Measurements from ENCODE around the gene MED16. TPM values are rescaled to one million over a fixed set of nuclear protein-coding genes. Genes with fewer than 3 reads are reported as not detected.

MED16 gene
- total RNA-seq, 1 donor from 2014 or later = 27.0 TPM

DNA sequence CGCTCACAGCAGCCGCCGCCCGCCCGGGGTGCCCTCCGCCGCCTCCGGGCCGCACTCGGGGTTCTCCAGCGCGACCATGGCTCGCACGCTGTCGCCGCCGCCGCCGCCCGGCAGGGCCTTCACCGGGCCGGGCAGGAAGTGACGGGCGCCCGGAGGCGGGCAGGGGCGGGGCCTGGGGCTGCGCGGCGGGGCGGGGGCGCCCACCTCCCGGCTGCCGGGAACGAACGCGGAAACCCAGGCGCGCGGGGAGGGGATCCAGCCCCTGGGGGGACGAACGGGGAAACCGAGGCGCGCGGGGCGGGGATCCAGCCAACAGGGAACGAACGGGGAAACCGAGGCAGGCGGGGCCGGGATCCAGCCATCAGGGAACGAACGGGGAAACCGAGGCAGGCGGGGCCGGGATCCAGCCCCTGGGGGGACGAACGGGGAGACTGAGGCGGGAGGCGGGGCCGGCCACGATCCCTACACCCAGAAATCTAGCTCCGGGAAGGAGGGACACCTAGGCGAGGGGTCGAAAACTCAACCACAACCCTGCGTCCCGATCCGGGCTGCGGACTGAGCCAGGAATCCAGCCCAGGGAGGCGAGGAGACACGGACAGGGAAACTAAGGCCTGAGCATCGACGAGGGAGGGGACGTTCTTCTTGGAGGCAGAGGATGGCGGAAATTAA lies 20.2 kb upstream of the MED16 start, which contains the start of gene R3HDM4:
Gene R3HDM4 (minus strand): TSS at position 140 of the 669 bp plus-strand sequence. CDS start 62 bp downstream, at position 78.
- intact Hi-C loops (cut with DNase I) = no loop called here
- DNase-seq (ENCODE audit: low spot score) = peak; percentile 94

DNA sequence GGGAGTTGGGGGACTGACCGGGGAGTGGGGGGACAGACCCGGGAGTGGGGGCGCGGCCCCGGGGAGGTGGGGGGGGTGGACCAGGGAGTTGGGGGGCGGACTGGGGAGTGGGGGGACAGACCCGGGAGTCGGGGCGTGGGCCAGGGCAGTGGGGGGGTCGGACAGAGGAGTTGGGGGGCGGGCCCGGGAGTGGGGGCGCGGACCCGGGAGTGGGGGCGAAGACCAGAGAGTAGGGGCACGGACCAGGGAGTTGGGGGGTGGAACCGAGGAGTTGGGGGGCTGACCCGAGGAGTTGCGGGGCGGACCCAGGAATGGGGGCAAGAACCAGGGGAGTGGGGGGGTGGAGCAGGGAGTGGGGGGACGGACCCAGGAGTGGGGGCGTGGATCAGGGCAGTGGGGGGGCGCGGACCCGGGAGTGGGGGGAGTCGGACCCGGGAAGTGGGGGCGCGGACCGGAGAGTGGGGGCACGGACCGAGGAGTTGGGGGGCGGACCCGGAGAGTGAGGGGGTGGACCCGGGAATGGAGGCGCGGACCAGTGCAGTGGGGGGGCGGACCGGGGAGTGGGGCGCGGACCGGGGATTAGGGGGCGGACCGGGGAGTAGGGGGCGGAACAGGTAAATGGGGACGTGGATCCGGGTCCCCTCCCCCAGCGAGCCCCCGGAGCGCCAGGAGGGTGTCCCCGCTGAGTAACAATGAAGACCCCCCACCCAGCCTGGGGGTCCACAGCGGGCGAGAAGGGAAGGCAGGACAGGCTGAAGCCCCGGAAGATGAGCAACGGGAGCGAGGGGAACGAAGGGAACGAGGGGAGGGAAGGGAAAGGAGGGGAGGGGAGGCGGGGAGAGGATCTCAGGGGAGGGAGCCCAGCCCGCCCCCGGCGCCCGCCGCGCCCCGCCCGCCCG lies 19.4 kb upstream of the MED16 start:
- no peak for DNase-seq (ENCODE audit: low spot score)
- intact Hi-C loops (cut with DNase I) = no loop called here

DNA sequence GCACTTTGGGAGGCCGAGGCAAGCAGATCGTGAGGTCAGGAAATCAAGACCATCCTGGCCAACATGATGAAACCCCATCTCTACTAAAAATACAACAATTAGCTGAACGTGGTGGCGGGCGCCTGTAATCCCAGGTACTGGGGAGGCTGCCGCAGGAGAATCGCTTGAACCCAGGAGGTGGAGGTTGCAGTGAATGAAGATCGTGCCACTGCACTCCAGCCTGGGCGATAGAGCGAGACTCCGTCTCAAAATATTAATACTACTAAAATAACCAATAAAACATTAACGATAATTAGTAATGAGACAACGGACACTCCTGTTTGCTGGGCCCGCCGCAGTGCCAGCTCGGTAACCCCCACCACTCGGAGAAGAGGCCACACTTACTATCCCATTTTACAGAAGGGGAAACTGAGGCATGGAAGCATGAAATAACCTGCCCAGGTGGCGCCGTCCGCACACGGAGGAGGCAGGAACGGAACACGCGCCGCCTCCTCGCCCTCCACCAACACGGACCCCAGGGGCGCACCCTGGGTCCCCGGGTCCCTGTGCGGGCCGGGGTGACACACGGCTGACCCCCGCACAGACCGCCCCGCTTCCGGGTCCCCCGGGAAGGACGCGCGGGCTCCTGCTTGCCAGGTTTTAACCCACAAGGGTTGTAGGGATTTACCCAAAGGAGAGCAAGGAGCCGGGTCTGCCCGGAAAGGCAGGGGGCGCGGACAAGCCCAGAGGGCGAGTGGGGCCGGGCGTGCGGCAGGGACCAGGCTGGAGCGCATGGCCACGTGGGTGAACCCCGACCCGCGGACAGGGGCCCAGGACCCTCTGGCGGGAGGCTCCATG lies 18.4 kb upstream of the MED16 start:
- intact Hi-C loops (cut with DNase I) = no loop called here
- DNase-seq (ENCODE audit: low spot score) = no peak

DNA sequence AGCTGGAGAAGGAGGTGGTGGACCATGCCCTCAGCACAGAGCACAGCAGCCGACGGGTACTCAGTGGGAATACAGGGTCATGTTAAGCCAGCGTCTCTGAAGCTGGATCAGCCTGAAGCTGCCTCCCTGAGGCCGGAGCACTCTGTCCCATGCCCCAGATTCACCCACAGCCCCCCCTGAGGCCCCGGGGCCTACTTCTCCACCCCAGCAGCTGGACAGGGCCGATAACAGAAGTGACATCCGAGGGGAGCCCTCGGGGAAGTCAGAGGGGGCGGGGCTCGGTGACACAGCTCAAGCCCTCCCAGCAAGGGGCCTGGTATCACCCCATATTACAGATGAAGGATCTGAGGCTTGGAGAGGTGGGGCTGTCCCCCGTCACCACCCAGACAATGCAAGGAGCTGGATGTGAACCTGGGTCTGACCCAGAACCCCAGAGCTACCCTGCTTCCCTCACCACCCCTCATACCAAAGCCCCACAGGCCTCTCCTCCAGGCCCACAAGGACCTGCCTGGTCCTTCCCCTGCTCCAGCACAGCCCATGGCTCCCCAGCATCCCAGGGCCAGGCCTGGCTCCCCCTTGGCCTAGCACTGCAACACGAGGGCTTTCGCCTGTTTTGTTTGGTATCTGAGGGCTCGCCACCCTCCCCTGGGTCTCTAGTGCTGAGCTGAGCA lies 14.3 kb upstream of the MED16 start:
- peak; percentile 84 for DNase-seq (ENCODE audit: low spot score)

DNA sequence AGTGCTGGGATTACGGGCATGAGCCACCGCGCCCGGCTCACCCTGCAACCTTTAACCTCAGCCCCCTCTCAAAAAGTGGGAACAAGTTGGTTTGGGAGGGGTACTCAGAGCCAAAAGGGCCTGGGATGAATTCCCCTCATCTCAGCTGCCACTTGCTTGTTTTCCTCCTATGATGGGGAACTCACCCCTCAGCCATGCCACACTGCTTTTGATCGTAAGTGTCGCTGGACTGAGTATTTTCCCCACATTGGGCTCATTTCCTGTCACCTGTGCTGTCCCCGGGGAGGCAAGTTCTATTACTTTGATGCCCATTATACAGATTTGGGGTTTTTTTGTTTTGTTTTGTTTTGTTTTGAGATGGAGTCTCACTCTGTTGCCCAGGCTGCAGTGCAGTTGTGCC lies 13.5 kb upstream of the MED16 start:
- DNase-seq (ENCODE audit: low spot score) = no peak
- intact Hi-C loops (cut with DNase I) = no loop called here

More for the DNA sequence above, 14.3 kb upstream of the MED16 start:
- intact Hi-C loops (cut with DNase I) = no loop called here

DNA sequence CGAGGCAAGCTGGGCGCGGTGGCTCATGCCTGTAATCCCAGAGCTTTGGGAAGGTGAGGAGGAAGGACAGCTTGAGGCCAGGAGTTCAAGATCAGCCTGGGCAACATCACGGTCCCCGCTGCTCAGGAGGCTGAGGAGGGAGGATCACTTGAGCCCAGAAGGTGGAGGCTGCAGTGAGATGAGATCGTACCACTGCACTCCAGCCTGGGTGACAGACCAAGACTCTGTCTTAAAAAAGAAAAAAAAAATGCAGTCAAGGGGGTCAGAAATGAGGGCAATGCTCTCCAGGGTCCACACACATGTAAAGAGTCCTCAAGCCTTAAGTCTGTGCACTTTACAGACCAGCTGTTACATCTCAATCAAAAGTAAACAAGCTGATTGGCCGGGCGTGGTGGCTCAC lies 11.6 kb upstream of the MED16 start:
- intact Hi-C loops (cut with DNase I) = no loop called here
- no peak for DNase-seq (ENCODE audit: low spot score)

DNA sequence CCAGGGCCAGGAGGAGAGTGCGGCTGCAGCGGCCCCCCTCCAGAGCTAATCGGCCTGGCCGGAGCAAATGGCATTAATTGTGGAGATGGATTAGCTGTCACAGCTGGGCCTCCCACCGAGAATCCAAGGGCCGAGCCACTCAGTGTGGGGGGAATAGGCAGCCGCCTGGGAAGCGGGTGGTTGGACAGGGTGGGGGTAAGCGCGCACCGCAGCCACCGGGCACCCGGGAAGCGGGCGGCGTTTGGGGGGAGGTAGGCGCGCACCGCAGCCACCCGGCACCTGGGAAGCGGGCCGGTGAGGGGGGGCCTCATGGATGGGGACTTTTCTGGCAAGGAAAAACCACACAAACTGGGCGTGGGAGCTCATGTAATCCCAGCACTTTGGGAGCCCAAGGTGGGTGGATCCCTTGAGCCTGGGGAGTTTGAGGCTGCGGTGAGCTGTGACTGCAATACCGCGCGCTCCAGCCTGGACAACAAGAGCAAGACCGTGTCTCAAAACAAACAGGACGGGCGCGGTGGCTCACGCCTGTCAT lies 10.3 kb upstream of the MED16 start:
- no peak for DNase-seq (ENCODE audit: low spot score)

DNA sequence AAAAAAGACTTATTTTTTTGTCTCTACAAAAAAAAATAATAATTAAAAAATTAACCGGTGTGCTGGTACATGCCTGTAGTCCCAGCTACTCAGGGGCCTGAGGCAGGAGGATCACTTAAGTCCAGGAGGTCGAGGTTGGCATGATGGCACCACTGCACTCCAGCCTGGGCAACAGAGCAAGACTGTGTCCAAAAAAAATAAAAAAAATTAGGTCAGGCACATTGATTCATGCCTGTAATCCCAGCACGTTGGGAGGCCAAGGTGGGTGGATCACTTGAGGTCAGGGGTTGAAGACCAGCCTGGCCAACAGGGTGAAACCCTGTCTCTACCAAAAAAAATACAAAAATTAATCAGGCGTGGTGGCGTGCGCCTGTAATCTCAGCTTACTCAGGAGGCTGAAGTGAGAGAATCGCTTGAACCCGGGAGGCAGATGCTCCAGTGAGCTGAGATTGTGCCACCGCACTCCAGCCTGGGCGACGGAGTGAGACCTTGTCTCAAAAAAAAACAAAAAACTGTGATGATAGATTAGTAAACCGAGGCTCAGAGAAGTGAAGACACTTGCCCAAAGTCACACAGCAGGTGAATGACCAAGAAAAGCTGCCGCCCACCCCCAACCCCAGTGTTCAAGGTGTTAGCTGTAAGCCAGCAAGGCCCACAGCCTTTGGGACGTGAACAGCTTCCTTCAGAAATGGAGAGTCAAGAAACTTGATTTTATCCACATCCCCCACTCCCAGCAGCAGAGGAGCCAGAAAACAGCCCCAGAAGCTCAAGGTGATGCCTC lies 9.6 kb upstream of the MED16 start:
- DNase-seq (ENCODE audit: low spot score) = no peak
- intact Hi-C loops (cut with DNase I) = no loop called here

More for the DNA sequence above, 10.3 kb upstream of the MED16 start:
- intact Hi-C loops (cut with DNase I) = no loop called here

DNA sequence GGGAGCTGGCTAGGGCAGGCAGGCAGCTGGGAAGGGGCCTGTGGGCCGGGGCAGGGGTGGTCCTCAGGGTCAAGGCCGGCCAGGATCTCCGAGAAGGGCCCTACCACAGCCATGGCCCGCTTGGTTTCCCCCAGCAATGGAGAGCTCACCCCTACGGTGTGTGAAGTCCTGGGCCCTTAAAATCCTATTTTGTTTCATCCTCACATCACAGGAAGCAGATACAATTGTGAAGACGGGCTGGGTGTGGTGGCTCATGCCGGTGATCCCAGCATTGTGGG lies 9.0 kb upstream of the MED16 start:
- no peak for DNase-seq (ENCODE audit: low spot score)
- intact Hi-C loops (cut with DNase I) = no loop called here

DNA sequence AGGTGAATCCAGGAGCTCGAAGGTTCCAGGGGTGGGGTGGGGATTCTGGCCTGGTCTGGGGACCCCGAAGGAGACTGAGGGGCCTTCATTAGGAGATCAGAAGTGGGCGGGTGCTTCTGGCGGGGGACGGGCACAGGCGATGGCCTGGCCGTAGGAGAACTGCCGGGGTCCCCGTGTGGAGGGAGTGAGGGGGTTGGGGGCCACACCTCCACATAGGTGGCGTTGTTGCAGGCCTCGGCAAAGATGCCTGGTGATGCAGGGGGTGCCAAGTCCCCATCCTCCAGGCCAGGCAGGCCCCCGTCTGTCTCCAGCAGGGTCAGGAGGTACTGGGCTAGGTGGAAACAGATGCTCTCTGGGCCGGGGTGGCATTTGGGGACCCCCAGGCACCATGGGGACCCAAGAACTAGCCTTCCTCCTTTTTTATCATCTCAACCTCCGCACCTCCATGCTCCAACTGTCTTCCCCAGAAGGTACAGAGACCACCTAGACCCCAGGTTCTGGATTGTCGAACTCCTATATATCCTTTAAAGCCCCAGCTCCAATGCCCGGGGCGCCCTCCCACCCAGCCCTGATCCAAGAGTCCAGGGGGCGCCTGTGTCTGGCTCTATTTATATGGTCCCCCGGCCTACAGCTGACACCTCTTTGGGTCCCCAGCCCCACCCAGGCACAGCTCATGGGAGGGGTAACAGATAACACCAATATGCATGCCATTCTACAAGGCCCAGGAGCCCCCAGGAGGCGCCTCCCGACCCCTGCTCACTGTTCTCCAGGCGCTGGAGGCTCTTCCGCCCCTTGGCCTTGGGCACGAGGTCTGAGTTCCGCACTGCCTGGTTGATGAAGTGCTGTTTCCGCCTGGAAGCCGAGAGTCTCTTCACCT lies 8.5 kb upstream of the MED16 start:
- intact Hi-C loops (cut with DNase I) = no loop called here
- no peak for DNase-seq (ENCODE audit: low spot score)

DNA sequence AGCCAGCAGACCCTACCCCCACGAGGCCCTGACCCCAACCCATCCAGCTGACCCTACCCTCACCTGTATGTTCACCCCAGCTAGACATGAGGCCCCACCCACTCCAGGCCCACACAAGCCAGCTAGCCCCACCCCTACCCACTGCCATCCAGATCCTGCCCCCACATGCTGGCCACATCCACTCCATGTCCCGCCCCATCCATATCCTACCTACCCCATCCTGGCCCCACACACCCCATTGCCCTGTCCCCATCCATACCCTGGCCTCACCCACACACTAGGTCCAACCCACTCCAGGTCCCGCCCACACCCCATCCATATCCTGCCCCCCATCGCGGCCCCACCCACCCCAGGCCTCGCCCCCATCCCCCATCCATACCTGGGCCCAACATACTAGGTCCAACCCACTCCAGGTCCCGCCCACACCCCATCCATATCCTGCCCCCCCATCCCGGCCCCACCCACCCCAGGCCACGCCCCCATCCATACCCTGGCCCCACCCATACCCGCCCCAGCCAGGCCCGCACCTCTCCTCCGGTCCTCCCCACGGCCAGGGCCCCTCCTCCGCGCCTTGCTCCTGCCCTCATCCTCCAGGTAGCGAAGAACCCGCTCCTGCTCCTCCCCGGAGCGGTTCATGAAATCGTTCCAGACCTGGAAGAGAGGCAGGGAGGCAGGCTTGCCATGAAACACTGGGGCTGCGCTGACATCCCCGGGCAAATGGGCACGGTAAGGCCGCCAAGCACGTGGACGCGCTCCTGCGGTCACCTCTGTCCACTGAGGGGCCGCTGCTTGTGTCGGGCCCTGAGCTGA lies 7.5 kb upstream of the MED16 start:
- intact Hi-C loops (cut with DNase I) = no loop called here
- DNase-seq (ENCODE audit: low spot score) = no peak

DNA sequence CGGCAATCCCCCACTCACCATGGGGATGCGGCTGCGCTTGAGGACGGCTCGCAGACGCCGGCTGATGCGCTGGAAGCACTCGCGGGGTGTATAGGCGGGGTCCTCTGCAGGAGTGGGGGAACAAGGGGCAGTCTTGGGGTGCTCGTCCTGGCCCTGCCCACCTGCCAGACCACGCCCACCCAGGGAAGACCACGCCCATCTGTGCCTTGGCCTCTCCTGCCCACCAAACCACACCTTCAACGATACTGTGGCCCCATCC lies 7.0 kb upstream of the MED16 start:
- DNase-seq (ENCODE audit: low spot score) = no peak
- intact Hi-C loops (cut with DNase I) = no loop called here

DNA sequence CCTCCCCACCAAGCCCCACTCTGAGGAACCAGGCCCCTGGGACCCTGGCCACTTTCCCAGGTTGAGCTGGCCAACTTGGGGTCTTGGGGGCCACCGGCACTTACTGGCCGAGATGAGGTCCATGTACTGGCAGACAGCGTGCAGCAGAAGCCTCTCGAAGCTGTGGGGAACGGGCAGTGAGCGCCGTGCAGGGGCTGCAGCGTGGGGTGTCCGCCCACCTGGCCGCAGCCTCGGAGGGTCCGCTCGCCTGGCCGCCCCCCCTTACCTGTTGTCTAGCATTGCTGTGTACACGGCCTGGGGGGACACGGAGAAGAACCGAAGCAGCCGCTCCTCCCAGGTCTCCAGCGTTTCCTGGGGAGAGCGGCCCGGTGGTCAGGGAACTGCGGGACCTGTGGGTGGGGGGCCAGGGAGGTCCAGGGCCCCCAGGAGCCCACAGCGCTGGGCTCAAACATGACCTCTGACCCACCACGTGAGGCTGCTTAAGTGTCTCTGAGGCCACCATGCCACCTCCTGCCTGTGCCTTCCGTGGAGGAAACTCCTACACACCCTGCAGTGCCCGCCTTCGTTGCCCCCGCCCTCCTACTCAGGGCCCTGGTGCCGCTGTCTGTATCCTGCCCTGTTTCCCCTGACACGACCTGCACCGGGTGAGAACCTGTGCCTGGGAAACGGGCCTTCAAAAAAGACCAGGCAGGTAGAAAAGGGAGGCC lies 6.5 kb upstream of the MED16 start:
- no peak for DNase-seq (ENCODE audit: low spot score)

DNA sequence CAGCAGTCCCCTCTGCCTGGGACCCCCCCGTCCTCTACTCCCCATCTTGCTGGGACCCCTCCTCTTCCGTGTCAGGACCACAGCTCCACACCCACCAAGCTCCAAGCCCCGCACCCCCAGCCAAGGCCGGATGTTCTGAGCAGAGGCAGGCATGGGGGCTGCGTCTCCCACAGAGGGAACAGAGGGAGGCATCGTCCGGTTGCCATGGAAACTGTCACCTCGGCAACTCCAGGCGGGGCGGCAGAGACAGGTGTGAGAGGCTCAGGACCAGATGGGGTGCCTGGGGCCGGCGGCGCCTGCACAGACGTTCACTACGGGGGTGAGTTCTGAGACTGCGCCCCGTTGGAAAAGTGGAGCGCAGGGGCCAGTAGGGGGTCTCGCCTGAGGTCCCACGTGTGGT lies 5.7 kb upstream of the MED16 start:
- intact Hi-C loops (cut with DNase I) = no loop called here
- no peak for DNase-seq (ENCODE audit: low spot score)

More for the DNA sequence above, 6.5 kb upstream of the MED16 start:
- intact Hi-C loops (cut with DNase I) = no loop called here

DNA sequence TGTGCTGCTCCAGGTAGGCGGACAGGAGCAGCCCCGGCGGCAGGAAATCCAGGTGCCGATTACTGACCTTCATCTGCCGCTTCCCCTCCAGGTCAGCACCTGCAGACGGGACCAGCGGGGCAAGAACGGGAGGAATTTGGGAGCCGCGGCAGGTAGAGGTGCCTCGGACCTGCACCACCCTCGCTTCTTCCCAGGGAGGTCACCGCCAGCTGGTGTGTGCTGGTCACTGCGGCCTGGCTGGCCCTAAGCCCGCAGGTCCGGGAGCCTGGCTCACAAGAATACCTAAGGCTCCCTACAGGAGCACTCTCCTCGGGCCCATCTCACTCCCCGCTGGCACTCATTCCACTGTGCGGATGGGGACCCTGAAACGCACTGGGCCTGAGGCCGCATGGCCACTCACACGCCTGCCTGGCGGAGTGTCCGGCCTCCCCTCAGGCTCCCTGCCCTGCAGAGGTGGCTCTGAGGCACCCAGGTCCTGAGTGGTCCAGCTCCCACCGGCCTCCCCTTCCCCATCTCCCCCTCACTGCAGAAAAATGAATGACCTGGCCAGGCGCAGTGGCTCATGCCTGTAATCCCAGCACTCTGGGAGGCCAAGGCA lies 4.6 kb upstream of the MED16 start:
- intact Hi-C loops (cut with DNase I) = no loop called here
- no peak for DNase-seq (ENCODE audit: low spot score)

DNA sequence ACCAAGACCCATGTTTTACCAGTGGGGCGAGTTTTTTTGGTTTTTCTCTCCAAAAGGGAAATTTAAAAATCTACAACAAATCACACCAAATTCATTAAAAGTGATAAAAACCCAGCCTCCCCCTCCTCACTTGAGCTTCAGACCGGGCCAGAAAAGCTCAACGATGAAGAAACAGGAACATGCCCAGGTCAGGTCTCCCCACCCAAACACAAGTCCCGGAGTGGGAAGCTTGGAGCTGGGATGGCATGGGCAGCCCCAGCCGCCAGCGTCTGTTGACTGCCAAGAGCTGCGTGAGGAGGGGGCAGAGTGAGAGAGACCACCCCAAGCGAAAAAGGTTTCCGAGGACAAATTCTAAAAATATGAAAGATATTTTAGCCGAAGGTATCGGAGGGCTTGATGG lies 4.0 kb upstream of the MED16 start:
- intact Hi-C loops (cut with DNase I) = no loop called here
- no peak for DNase-seq (ENCODE audit: low spot score)

All from cardiac septum (tissue), 1 donor.